Mesendoderm (in vitro differentiated cells): ENCODE measurements around the gene POLD2. TPM values are rescaled to one million over a fixed set of nuclear protein-coding genes. Genes with fewer than 3 reads are reported as not detected.
"Not testable (repeated sequence)": the region's sequence is repeated elsewhere in the genome, so short reads cannot be mapped to it uniquely, and the experiment has no call there.

Experiments used
- DNase-seq: peaks from one replicate; pipeline ENCODE4 v3.0.0; 2013
- H2AK5ac ChIP-seq: 2 replicates; pipeline ENCODE4 v1.6.1; 2013; ENCODE audit warnings: low read length, inconsistent platforms
- H2BK120ac ChIP-seq: 2 replicates; pipeline ENCODE4 v1.6.1; 2013; ENCODE audit warnings: low read depth, mild to moderate bottlenecking, low read length, moderate library complexity, mixed read lengths
- H2BK15ac ChIP-seq: replicated peaks from 2 replicates; pipeline ENCODE4 v1.6.1; 2013; ENCODE audit warnings: low read depth, mild to moderate bottlenecking, moderate library complexity
- H2BK5ac ChIP-seq: 2 replicates; pipeline ENCODE4 v1.6.1; 2013; ENCODE audit warnings: low read length, inconsistent platforms
- H3K18ac ChIP-seq: 2 replicates; pipeline ENCODE4 v1.6.1; 2013; ENCODE audit warnings: mild to moderate bottlenecking, low read length, mixed read lengths
- H3K23ac ChIP-seq: one replicate; pipeline ENCODE4 v1.6.1; 2013; ENCODE audit warnings: low read length
- H3K27ac ChIP-seq: 2 replicates; pipeline ENCODE4 v1.5.1; 2013; ENCODE audit warnings: low read depth, mild to moderate bottlenecking, inconsistent platforms, low read length, moderate library complexity
- H3K27me3 ChIP-seq: 2 replicates; pipeline ENCODE4 v1.6.1; 2013; ENCODE audit warnings: low read length, control low read depth, mild to moderate bottlenecking, inconsistent platforms; ENCODE audit not compliant: insufficient read depth, poor library complexity
- H3K36me3 ChIP-seq: 2 replicates; pipeline ENCODE4 v1.6.1; 2013; ENCODE audit warnings: low read length, inconsistent platforms; ENCODE audit not compliant: control insufficient read depth, insufficient read depth
- H3K4ac ChIP-seq: one replicate; pipeline ENCODE4 v1.6.1; 2013; ENCODE audit warnings: low read depth, mild to moderate bottlenecking, low read length, moderate library complexity
- H3K4me1 ChIP-seq: 2 replicates; pipeline ENCODE4 v1.6.1; 2013; ENCODE audit warnings: low read depth, low read length, inconsistent platforms; ENCODE audit not compliant: control insufficient read depth
- H3K4me2 ChIP-seq: 2 replicates; pipeline ENCODE4 v1.6.1; 2013; ENCODE audit warnings: low read length
- H3K4me3 ChIP-seq: 2 replicates; pipeline ENCODE4 v1.5.1; 2013; ENCODE audit warnings: mild to moderate bottlenecking, low read length
- H3K56ac ChIP-seq: one replicate; pipeline ENCODE4 v1.6.1; 2013; ENCODE audit warnings: low read length
- H3K79me1 ChIP-seq: 2 replicates; pipeline ENCODE4 v1.6.1; 2013; ENCODE audit warnings: low read length, inconsistent platforms
- H3K79me2 ChIP-seq: 2 replicates; pipeline ENCODE4 v1.6.1; 2013; ENCODE audit warnings: mild to moderate bottlenecking, low read length; ENCODE audit not compliant: control insufficient read depth, insufficient read depth
- H3K9ac ChIP-seq: 2 replicates; pipeline ENCODE4 v1.6.1; 2013; ENCODE audit warnings: low read length, inconsistent platforms
- H4K5ac ChIP-seq: one replicate; pipeline ENCODE4 v1.6.1; 2013; ENCODE audit warnings: low read length
- H4K8ac ChIP-seq: one replicate; pipeline ENCODE4 v1.6.1; 2013; ENCODE audit warnings: low read depth, mild to moderate bottlenecking, control low read depth, low read length, moderate library complexity
- WGBS: extraction: QIAGEN DNeasy Blood & Tissue Kit; methylation state at CpG from one replicate; pipeline ENCODE4 v1.1.7; 2013; ENCODE audit warnings: low lambda C conversion rate, missing lambda C conversion rate; ENCODE audit not compliant: insufficient coverage; ENCODE audit errors: extremely low coverage; 5-methylcytosine and 5-hydroxymethylcytosine counted together
- polyA plus RNA-seq, 2 experiments: library from polyadenylated mRNA; stranded (reverse); fragments of 200-250 nt; gene quantifications; one replicate each; pipeline ENCODE4 v1.2.3, GENCODE V29; 2013

POLD2 gene
- polyA plus RNA-seq (2013, experiment 1 of 2): 123 TPM
- 124 TPM for polyA plus RNA-seq (2013, experiment 2 of 2)

GRCh38 chr7:44123190-44124003 is at the start of gene POLD2:
Gene POLD2, minus strand, starts transcription at chr7:44123548. Its CDS starts 1,495 bp downstream, at chr7:44122053.
- Histone ChIP-seq H3K23ac (no peak within 1 kb of the TSS), H3K4me1 (no peaks in the 10 kb centered on the region), H3K79me1 (peaks cover 21% of the 10 kb centered on the region), H4K5ac (no peak within 1 kb of the TSS), H3K9ac (peak within 1 kb of the TSS; percentile 89), H3K4me2 (peak within 1 kb of the TSS; percentile 96), H3K18ac (peak within 1 kb of the TSS; percentile 15), H3K79me2 (peaks cover 20% of the 10 kb centered on the region), H3K27ac (peak within 1 kb of the TSS; percentile 33), H2AK5ac (peak within 1 kb of the TSS; percentile 6), H3K56ac (peak within 1 kb of the TSS; percentile 97), H3K4ac (no peak within 1 kb of the TSS), H3K27me3 (no peaks in the 10 kb centered on the region), H2BK120ac (no peak within 1 kb of the TSS), H3K36me3 (peaks cover 2% of the 10 kb centered on the region), H3K4me3 (peak within 1 kb of the TSS; percentile 84), H2BK15ac (no peak within 1 kb of the TSS), H2BK5ac (no peak within 1 kb of the TSS), H4K8ac (no peak within 1 kb of the TSS)
- peak; percentile 98 for DNase-seq
- WGBS: no CpG with 5 or more reads among the region's 86 CpGs

- WGBS: no CpG with 5 or more reads among the region's 6 CpGs
- DNase-seq: no peak
These were observed 49.6 kb upstream of the POLD2 start for GRCh38 chr7:44172803-44173424.

GRCh38 chr7:44172352-44172751 is 49.0 kb upstream of the POLD2 start:
- H3K23ac ChIP-seq: no peak overlapping the region

More at GRCh38 chr7:44172803-44173424, 49.6 kb upstream of the POLD2 start:
- H2BK120ac ChIP-seq: no peak overlapping the region
- no peak overlapping the region for H2AK5ac ChIP-seq
- H3K36me3 ChIP-seq: no peaks in the 10 kb centered on the region
- H3K4ac ChIP-seq: no peak overlapping the region
- no peaks in the 10 kb centered on the region for H3K4me1 ChIP-seq
- H2BK5ac ChIP-seq: no peak overlapping the region
- no peak overlapping the region for H3K9ac ChIP-seq
- H3K79me2 ChIP-seq: no peaks in the 10 kb centered on the region
- no peaks in the 10 kb centered on the region for H3K79me1 ChIP-seq
- H3K4me2 ChIP-seq: no peak overlapping the region
- H3K27me3 ChIP-seq: no peaks in the 10 kb centered on the region
- no peak overlapping the region for H4K5ac ChIP-seq
- H3K18ac ChIP-seq: no peak overlapping the region
- H3K4me3 ChIP-seq: no peak overlapping the region
- no peak overlapping the region for H4K8ac ChIP-seq
- H3K23ac ChIP-seq: no peak overlapping the region
- no peak overlapping the region for H2BK15ac ChIP-seq
- H3K27ac ChIP-seq: no peak overlapping the region
- no peak overlapping the region for H3K56ac ChIP-seq

GRCh38 chr7:44171901-44172300 is 48.6 kb upstream of the POLD2 start:
- not testable (repeated sequence) for H3K36me3 ChIP-seq, H4K5ac ChIP-seq, DNase-seq, H3K79me1 ChIP-seq, H4K8ac ChIP-seq, H3K4me1 ChIP-seq, H2BK15ac ChIP-seq, H3K23ac ChIP-seq, H3K27me3 ChIP-seq, H3K4me3 ChIP-seq, H3K9ac ChIP-seq, H3K4ac ChIP-seq, H3K27ac ChIP-seq, H3K56ac ChIP-seq, H2BK120ac ChIP-seq, H3K79me2 ChIP-seq, H2AK5ac ChIP-seq, H2BK5ac ChIP-seq, H3K18ac ChIP-seq, H3K4me2 ChIP-seq
- no CpG with 5 or more reads among the region's 9 CpGs for WGBS

More at GRCh38 chr7:44172352-44172751, 49.0 kb upstream of the POLD2 start:
- H4K8ac ChIP-seq: no peak overlapping the region
- H3K4ac ChIP-seq: no peak overlapping the region
- no peak overlapping the region for H4K5ac ChIP-seq
- H3K79me2 ChIP-seq: no peaks in the 10 kb centered on the region
- no peaks in the 10 kb centered on the region for H3K36me3 ChIP-seq
- H2BK15ac ChIP-seq: no peak overlapping the region
- H3K79me1 ChIP-seq: no peaks in the 10 kb centered on the region
- no peak overlapping the region for H3K56ac ChIP-seq
- no peaks in the 10 kb centered on the region for H3K4me1 ChIP-seq
- no peak overlapping the region for H3K9ac ChIP-seq
- no peak overlapping the region for H3K4me3 ChIP-seq
- DNase-seq: no peak
- H3K27ac ChIP-seq: no peak overlapping the region
- no peaks in the 10 kb centered on the region for H3K27me3 ChIP-seq
- H2BK120ac ChIP-seq: no peak overlapping the region
- H2AK5ac ChIP-seq: no peak overlapping the region
- no peak overlapping the region for H3K18ac ChIP-seq
- no peak overlapping the region for H3K4me2 ChIP-seq
- H2BK5ac ChIP-seq: no peak overlapping the region

GRCh38 chr7:44167920-44168319 is 44.6 kb upstream of the POLD2 start:
- Histone ChIP-seq H2BK120ac (no peak overlapping the region), H3K23ac (no peak overlapping the region), H3K79me2 (no peaks in the 10 kb centered on the region), H3K4me3 (no peak overlapping the region), H3K79me1 (no peaks in the 10 kb centered on the region), H3K18ac (no peak overlapping the region), H2AK5ac (no peak overlapping the region), H3K27me3 (no peaks in the 10 kb centered on the region), H2BK15ac (no peak overlapping the region), H3K4me1 (no peaks in the 10 kb centered on the region), H3K56ac (no peak overlapping the region), H4K5ac (no peak overlapping the region), H3K4me2 (no peak overlapping the region), H3K9ac (no peak overlapping the region), H4K8ac (no peak overlapping the region), H3K27ac (no peak overlapping the region), H3K4ac (no peak overlapping the region), H2BK5ac (no peak overlapping the region), H3K36me3 (no peaks in the 10 kb centered on the region)
- no peak for DNase-seq
